HL-60 (cell line): ENCODE data around the gene GSTT4.
A peak's percentile ranks its signal among the peaks of the same experiment; 100 is the strongest.

ENCODE experiments used
- DNase-seq, 2 experiments: peaks; one replicate each; pipeline ENCODE4 v3.0.0-alpha.2; 2010 to 2020; ENCODE audit warnings: low read depth in 1 of 2, low spot score in 1 of 2
- H3K27ac ChIP-seq: fragments of 250-450 bp; sonication (Bioruptor Pico); replicated peaks from 2 replicates; pipeline ENCODE4 v1.5.1; 2020; ENCODE audit warnings: mild to moderate bottlenecking, moderate library complexity
- H3K27me3 ChIP-seq: fragments of 250-450 bp; sonication (Bioruptor Pico); 2 replicates; pipeline ENCODE4 v1.5.1; 2021; ENCODE audit warnings: mild to moderate bottlenecking, moderate library complexity; ENCODE audit not compliant: insufficient read depth, poor library complexity, severe bottlenecking
- H3K4me3 ChIP-seq: replicated peaks from 2 replicates; pipeline ENCODE4 v1.5.1; 2011; ENCODE audit warnings: mild to moderate bottlenecking, control low read depth, low read length; ENCODE audit not compliant: insufficient read depth
- GABPA ChIP-seq: IDR thresholded peaks from 2 replicates; pipeline ENCODE4 v1.6.1; 2012; ENCODE audit warnings: low read depth
- POLR2AphosphoS5 ChIP-seq: IDR thresholded peaks from 2 replicates; pipeline ENCODE4 v1.6.1; 2012; ENCODE audit warnings: low read depth
- SPI1 ChIP-seq: IDR thresholded peaks from 2 replicates; pipeline ENCODE4 v1.6.1; 2012; ENCODE audit warnings: low read depth, mild to moderate bottlenecking, borderline replicate concordance
- TF ChIP-seq, protein P1 (sequence below): IDR thresholded peaks from 2 replicates; pipeline ENCODE4 v1.6.1; 2012; ENCODE audit warnings: low read depth; ENCODE audit not compliant: insufficient replicate concordance
- TF ChIP-seq, protein P2 (sequence below): IDR thresholded peaks from one replicate; pipeline ENCODE4 v1.5.1; 2011; ENCODE audit warnings: low read length, control low read depth, inconsistent platforms; ENCODE audit not compliant: insufficient read depth

Gene GSTT4

DNA sequence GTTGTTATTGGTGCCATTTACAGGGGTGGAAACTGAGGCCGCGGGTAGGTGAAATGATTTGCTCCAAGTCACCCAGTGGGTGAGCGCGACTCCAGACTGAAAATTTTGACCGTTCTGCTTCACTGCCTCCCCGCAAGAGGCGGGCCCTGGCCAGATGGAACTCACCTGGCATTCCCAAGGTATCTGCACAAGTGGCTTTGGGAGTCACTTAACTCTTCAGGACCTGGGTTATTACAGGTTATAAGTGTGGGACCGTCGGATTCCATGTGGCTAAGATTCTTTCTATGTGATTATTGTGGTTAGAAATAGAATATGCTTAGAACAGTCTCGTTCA, 6.4 kb upstream of the GSTT4 start:
- H3K4me3 ChIP-seq, result peak overlapping the region; percentile 91
- no peaks in the 10 kb centered on the region for H3K27me3 ChIP-seq
- peak overlapping the region; percentile 85 for H3K27ac ChIP-seq
- DNase-seq, result no peak
- TF ChIP-seq GABPA, result no peak
- TF ChIP-seq, protein P1, sequence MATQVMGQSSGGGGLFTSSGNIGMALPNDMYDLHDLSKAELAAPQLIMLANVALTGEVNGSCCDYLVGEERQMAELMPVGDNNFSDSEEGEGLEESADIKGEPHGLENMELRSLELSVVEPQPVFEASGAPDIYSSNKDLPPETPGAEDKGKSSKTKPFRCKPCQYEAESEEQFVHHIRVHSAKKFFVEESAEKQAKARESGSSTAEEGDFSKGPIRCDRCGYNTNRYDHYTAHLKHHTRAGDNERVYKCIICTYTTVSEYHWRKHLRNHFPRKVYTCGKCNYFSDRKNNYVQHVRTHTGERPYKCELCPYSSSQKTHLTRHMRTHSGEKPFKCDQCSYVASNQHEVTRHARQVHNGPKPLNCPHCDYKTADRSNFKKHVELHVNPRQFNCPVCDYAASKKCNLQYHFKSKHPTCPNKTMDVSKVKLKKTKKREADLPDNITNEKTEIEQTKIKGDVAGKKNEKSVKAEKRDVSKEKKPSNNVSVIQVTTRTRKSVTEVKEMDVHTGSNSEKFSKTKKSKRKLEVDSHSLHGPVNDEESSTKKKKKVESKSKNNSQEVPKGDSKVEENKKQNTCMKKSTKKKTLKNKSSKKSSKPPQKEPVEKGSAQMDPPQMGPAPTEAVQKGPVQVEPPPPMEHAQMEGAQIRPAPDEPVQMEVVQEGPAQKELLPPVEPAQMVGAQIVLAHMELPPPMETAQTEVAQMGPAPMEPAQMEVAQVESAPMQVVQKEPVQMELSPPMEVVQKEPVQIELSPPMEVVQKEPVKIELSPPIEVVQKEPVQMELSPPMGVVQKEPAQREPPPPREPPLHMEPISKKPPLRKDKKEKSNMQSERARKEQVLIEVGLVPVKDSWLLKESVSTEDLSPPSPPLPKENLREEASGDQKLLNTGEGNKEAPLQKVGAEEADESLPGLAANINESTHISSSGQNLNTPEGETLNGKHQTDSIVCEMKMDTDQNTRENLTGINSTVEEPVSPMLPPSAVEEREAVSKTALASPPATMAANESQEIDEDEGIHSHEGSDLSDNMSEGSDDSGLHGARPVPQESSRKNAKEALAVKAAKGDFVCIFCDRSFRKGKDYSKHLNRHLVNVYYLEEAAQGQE, result no peak
- TF ChIP-seq, protein P2, sequence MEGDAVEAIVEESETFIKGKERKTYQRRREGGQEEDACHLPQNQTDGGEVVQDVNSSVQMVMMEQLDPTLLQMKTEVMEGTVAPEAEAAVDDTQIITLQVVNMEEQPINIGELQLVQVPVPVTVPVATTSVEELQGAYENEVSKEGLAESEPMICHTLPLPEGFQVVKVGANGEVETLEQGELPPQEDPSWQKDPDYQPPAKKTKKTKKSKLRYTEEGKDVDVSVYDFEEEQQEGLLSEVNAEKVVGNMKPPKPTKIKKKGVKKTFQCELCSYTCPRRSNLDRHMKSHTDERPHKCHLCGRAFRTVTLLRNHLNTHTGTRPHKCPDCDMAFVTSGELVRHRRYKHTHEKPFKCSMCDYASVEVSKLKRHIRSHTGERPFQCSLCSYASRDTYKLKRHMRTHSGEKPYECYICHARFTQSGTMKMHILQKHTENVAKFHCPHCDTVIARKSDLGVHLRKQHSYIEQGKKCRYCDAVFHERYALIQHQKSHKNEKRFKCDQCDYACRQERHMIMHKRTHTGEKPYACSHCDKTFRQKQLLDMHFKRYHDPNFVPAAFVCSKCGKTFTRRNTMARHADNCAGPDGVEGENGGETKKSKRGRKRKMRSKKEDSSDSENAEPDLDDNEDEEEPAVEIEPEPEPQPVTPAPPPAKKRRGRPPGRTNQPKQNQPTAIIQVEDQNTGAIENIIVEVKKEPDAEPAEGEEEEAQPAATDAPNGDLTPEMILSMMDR, result no peak
- TF ChIP-seq SPI1, result no peak
- no peak for TF ChIP-seq POLR2AphosphoS5

DNA sequence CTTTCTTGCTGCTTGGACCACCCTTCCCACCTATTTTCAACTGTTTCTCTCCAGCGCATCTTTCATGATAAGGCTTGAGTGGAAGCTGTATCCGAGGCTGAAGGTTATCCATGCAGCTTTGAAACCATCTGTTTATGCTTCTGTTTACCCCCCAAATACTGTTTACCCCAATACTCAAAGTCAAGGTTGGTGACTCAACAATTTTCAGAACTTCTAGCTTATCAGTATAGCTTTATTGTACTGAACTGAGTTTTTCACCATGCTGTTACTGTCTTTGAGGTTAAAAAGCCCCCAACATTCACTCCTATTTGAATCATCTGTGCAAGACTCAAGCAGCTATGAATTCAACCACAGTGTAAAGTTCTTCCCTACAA, 4.8 kb upstream of the GSTT4 start:
- no peak for DNase-seq
- TF ChIP-seq GABPA, result no peak
- TF ChIP-seq, protein P1, result no peak
- TF ChIP-seq POLR2AphosphoS5, result no peak
- TF ChIP-seq SPI1, result no peak
- TF ChIP-seq, protein P2, result no peak
- Histone ChIP-seq H3K27ac (no peak overlapping the region), H3K27me3 (no peaks in the 10 kb centered on the region), H3K4me3 (no peak overlapping the region)

DNA sequence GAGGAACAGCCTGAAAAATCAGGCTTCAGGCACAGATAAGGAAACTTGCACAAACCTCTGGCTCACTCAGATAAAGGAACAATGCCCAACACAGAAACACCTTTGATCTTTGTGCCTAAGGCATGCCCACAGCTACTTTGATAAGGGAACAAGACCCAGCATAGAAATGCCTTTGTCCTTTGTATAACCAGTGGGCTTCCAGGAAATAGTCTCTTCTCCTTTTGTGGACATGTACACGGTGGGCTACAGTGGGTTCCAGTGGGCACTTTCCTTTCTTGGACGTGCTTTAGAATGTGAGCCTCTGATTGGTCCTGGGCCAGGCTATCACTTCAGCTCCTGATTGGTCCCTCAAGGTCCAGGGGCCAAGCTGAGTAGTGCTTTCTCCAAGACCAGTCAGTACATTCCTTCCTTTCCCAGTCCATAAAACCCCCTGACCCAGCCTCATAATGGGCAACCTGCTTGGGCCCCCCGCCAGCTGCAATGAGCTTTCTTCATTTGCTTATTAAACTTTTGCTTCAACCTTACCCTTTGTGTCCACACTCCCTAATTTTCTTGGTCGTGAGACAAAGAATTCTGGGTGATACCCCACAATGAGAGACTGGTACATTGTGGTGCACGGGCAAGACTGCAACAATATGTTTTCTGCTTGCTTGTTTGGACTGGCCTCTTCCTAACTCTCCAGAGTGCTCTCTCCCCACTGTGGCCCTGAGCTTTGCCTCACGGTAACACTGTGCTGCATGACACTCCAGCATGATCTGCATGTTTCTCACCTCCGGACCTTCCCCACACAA, 4.2 kb upstream of the GSTT4 start:
- H3K27ac ChIP-seq, result no peak overlapping the region
- no peak for TF ChIP-seq SPI1
- TF ChIP-seq POLR2AphosphoS5, result no peak
- TF ChIP-seq, protein P1, result no peak
- no peak for TF ChIP-seq GABPA
- TF ChIP-seq, protein P2, result no peak
- no peak overlapping the region for H3K4me3 ChIP-seq
- DNase-seq, result no peak
- H3K27me3 ChIP-seq, result no peaks in the 10 kb centered on the region
